ENCODE results near the gene SPRR2B. TPM values are rescaled to one million over a fixed set of nuclear protein-coding genes. Genes with fewer than 3 reads are reported as not detected.
"Not testable (repeated sequence)": the region's sequence is repeated elsewhere in the genome, so short reads cannot be mapped to it uniquely, and the experiment has no call there.

The SPRR2B gene
- total and polyA plus RNA-seq, 11 donors: not detected

DNA sequence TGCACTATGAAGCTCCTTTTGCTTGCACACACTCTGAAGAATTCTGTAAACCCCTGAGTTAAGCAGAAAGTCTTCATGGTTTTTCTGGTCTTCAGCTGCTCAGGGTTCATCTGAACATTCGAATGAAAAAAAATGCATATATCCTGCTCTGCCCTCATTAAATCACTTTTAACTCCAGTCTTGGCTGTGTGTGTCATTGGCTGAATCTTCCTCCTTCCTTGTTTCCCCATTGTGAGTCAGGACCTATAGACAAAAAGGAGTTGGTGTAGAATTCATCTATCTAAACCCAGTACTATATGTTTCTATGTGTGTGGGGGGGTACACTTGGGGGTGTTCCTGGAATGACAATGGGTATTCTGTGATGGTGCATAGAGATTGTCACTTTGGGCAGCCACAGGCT is 47.0 kb downstream of the SPRR2B start:
- Histone ChIP-seq H3K27ac (no peak overlapping the region), H3K27me3 (no peaks in the 10 kb centered on the region), H3K9me3 (no peaks in the 10 kb centered on the region), H3K36me3 (no peaks in the 10 kb centered on the region), H3K4me1 (no peaks in the 10 kb centered on the region), H3K4me3 (no peak overlapping the region)
- TF ChIP-seq, protein P1, sequence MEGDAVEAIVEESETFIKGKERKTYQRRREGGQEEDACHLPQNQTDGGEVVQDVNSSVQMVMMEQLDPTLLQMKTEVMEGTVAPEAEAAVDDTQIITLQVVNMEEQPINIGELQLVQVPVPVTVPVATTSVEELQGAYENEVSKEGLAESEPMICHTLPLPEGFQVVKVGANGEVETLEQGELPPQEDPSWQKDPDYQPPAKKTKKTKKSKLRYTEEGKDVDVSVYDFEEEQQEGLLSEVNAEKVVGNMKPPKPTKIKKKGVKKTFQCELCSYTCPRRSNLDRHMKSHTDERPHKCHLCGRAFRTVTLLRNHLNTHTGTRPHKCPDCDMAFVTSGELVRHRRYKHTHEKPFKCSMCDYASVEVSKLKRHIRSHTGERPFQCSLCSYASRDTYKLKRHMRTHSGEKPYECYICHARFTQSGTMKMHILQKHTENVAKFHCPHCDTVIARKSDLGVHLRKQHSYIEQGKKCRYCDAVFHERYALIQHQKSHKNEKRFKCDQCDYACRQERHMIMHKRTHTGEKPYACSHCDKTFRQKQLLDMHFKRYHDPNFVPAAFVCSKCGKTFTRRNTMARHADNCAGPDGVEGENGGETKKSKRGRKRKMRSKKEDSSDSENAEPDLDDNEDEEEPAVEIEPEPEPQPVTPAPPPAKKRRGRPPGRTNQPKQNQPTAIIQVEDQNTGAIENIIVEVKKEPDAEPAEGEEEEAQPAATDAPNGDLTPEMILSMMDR (IDR thresholded peaks at IDR 0.05): no peak
- no peak for TF ChIP-seq POLR2A (IDR thresholded peaks at IDR 0.05)
- DNase-seq: no peak
- intact Hi-C loops (cut with DNase I): no loop called here
- ATAC-seq: no peak
- 70 to 80% (median 76%) methylated on average over 1 of the region's 1 CpG for WGBS, 4 donors

DNA sequence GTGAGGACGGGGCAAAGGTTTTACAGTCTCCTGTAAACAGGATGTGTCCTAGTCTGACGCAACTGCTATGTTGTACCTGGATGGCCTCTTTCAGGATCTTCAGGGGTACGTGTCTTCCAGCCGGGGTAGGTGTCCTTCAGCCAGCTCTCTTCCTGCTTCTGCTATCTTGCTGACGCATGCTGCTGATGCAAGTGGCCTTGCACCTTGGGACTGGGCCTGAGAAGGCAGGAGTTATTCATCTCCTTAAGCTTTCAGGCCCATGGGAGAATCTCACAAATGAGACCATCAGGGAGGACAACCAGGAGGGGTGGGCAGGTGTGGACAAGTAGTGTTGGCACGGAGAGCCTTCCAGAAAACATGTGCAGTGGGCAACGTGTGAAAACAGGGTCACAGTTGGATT is 48.3 kb downstream of the SPRR2B start:
- Histone ChIP-seq H3K36me3 (no peaks in the 10 kb centered on the region), H3K4me1 (no peaks in the 10 kb centered on the region), H3K9me3 (no peaks in the 10 kb centered on the region), H3K27ac (no peak overlapping the region), H3K4me3 (no peak overlapping the region), H3K27me3 (no peaks in the 10 kb centered on the region)
- no peak for TF ChIP-seq POLR2A (IDR thresholded peaks at IDR 0.05)
- TF ChIP-seq, protein P1 (IDR thresholded peaks at IDR 0.05): no peak
- intact Hi-C loops (cut with DNase I): no loop called here
- WGBS, 4 donors: 82 to 90% (median 86%) methylated on average over 7 of the region's 7 CpGs
- ATAC-seq (no peak), DNase-seq (no peak)

DNA sequence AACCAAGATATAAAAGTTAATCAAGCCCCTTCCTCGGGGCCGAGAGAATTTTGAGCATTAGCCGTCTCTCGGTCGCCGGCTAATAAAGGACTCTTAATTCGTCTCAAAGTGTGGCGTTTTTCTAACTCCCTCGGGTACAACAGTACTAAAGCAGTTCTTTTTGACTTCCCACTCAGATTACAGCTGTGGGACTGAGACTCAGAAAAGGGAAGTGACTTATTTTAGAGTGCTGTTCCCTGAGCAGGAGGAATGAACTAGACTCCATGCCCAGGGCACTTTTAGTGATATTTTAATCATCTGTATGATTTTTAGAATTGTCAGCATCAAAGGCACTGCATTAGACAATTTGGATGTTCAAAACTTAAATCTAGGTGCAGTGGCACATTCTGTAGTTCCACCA is 49.1 kb downstream of the SPRR2B start:
- ATAC-seq; H3K27me3 ChIP-seq; DNase-seq; H3K4me1 ChIP-seq; H3K36me3 ChIP-seq; H3K9me3 ChIP-seq; H3K27ac ChIP-seq; H3K4me3 ChIP-seq; intact Hi-C loops (cut with DNase I): not testable (repeated sequence)
- WGBS, 4 donors: 41 to 51% (median 47%) methylated on average over 9 of the region's 9 CpGs

- intact Hi-C loops (cut with DNase I): not testable (repeated sequence)
- WGBS, 4 donors: 3 to 11% (median 7%) methylated on average over 2 of the region's 2 CpGs
Observed at GRCh38 chr1:153021829-153022228, 49.6 kb downstream of the SPRR2B start.

More at GRCh38 chr1:153021829-153022228, 49.6 kb downstream of the SPRR2B start:
- not testable (repeated sequence) for H3K4me1 ChIP-seq, H3K27me3 ChIP-seq, H3K36me3 ChIP-seq, H3K4me3 ChIP-seq, H3K9me3 ChIP-seq, H3K27ac ChIP-seq, ATAC-seq, DNase-seq

Other genes with a start within 250 kb of the SPRR2B start
- not detected for gene LCE1A, start 244.1 kb downstream of the SPRR2B start, total RNA-seq
- gene LCE1A, start 244.1 kb downstream of the SPRR2B start, polyA plus RNA-seq: not detected
- not detected for gene LCE6A, start 228.8 kb downstream of the SPRR2B start, total RNA-seq
- not detected for gene LCE6A, start 228.8 kb downstream of the SPRR2B start, polyA plus RNA-seq
- gene LCE7A, start 211.6 kb downstream of the SPRR2B start, total RNA-seq: not detected
- gene LCE7A, start 211.6 kb downstream of the SPRR2B start, polyA plus RNA-seq: not detected
- not detected for gene SMCP, start 193.3 kb downstream of the SPRR2B start, total RNA-seq
- not detected for gene SMCP, start 193.3 kb downstream of the SPRR2B start, polyA plus RNA-seq
- gene IVL, start 163.1 kb downstream of the SPRR2B start, total RNA-seq: not detected
- gene IVL, start 163.1 kb downstream of the SPRR2B start, polyA plus RNA-seq: under 1 TPM in 1 of 2 donors, not detected in 1; 0.03 TPM
- not detected for gene SPRR5, start 124.4 kb downstream of the SPRR2B start, total RNA-seq
- gene SPRR5, start 124.4 kb downstream of the SPRR2B start, polyA plus RNA-seq: not detected
- not detected for gene SPRR4, start 101.0 kb downstream of the SPRR2B start, total RNA-seq
- not detected for gene SPRR4, start 101.0 kb downstream of the SPRR2B start, polyA plus RNA-seq
- not detected for gene SPRR1A, start 87.5 kb downstream of the SPRR2B start, total RNA-seq
- gene SPRR1A, start 87.5 kb downstream of the SPRR2B start, polyA plus RNA-seq: not detected
- gene SPRR3, start 69.9 kb downstream of the SPRR2B start, total RNA-seq: not detected
- 1 to 10 TPM in 1 of 2 donors, not detected in 1; 1.2 TPM for gene SPRR3, start 69.9 kb downstream of the SPRR2B start, polyA plus RNA-seq
- gene SPRR1B, start 40.4 kb downstream of the SPRR2B start, total RNA-seq: not detected
- gene SPRR1B, start 40.4 kb downstream of the SPRR2B start, polyA plus RNA-seq: not detected
- not detected for gene SPRR2D, start 30.5 kb downstream of the SPRR2B start, total RNA-seq
- gene SPRR2D, start 30.5 kb downstream of the SPRR2B start, polyA plus RNA-seq: under 1 TPM in 1 of 2 donors, not detected in 1; 0.12 TPM
- not detected for gene SPRR2A, start 14.1 kb downstream of the SPRR2B start, total RNA-seq
- gene SPRR2A, start 14.1 kb downstream of the SPRR2B start, polyA plus RNA-seq: under 1 TPM in 1 of 2 donors, not detected in 1; 0.32 TPM
- gene SPRR2E, start 22.9 kb upstream of the SPRR2B start, total RNA-seq: not detected
- gene SPRR2E, start 22.9 kb upstream of the SPRR2B start, polyA plus RNA-seq: under 1 TPM in 1 of 2 donors, not detected in 1; 0.12 TPM
- gene SPRR2F, start 41.9 kb upstream of the SPRR2B start, total RNA-seq: 1 to 10 TPM in 1 of 9 donors, not detected in 8; 5.5 TPM
- not detected for gene SPRR2F, start 41.9 kb upstream of the SPRR2B start, polyA plus RNA-seq
- not detected for gene SPRR2G, start 79.3 kb upstream of the SPRR2B start, total RNA-seq
- not detected for gene SPRR2G, start 79.3 kb upstream of the SPRR2B start, polyA plus RNA-seq
- gene LELP1, start 131.8 kb upstream of the SPRR2B start, total RNA-seq: not detected
- gene LELP1, start 131.8 kb upstream of the SPRR2B start, polyA plus RNA-seq: not detected
- gene PRR9, start 146.0 kb upstream of the SPRR2B start, total RNA-seq: 1 to 10 TPM in 1 of 9 donors, not detected in 8; 1.1 TPM
- not detected for gene PRR9, start 146.0 kb upstream of the SPRR2B start, polyA plus RNA-seq
- not detected for gene LORICRIN, start 188.1 kb upstream of the SPRR2B start, total RNA-seq
- not detected for gene LORICRIN, start 188.1 kb upstream of the SPRR2B start, polyA plus RNA-seq
- gene PGLYRP3, start 241.3 kb upstream of the SPRR2B start, total RNA-seq: not detected
- not detected for gene PGLYRP3, start 241.3 kb upstream of the SPRR2B start, polyA plus RNA-seq